Progenitor cell of endocrine pancreas (in vitro differentiated cells): ENCODE results near the gene GALNT8. TPM values are rescaled to one million over a fixed set of nuclear protein-coding genes. Genes with fewer than 3 reads are reported as not detected.

Experiments
- DNase-seq: peaks from one replicate; pipeline ENCODE4 v3.0.0; 2021; ENCODE audit warnings: low spot score; ENCODE audit not compliant: unreplicated experiment
- H3K27ac Mint-ChIP-seq: 2 replicates; pipeline ENCODE4 v1.8.0; 2021; ENCODE audit warnings: mild to moderate bottlenecking, moderate library complexity, mixed read lengths
- H3K27me3 Mint-ChIP-seq: 2 replicates; pipeline ENCODE4 v1.8.0; 2021; ENCODE audit warnings: mixed read lengths
- H3K36me3 Mint-ChIP-seq: 2 replicates; pipeline ENCODE4 v1.8.0; 2022; ENCODE audit warnings: mixed read lengths; ENCODE audit not compliant: insufficient read depth
- H3K4me1 Mint-ChIP-seq: 2 replicates; pipeline ENCODE4 v1.8.0; 2021; ENCODE audit warnings: low read depth, mixed read lengths
- H3K4me3 Mint-ChIP-seq: 2 replicates; pipeline ENCODE4 v1.8.0; 2021; ENCODE audit warnings: low read depth, mild to moderate bottlenecking, moderate library complexity, mixed read lengths
- H3K9me3 Mint-ChIP-seq: 2 replicates; pipeline ENCODE4 v1.8.0; 2021; ENCODE audit warnings: low read depth, mixed read lengths
- CTCF ChIP-seq: fragments of 200-600 bp; sonication (generic); IDR thresholded peaks from one replicate; pipeline ENCODE4 v1.5.0; 2021; ENCODE audit warnings: antibody characterized with exemption, mild to moderate bottlenecking; ENCODE audit not compliant: unreplicated experiment
- total RNA-seq: library from RNA; stranded (reverse); gene quantifications from 2 replicates; pipeline ENCODE4 v1.2.1, GENCODE V29; 2021

Gene GALNT8
- total RNA-seq, 1 donor from 2014 or later = 15.6 TPM

GRCh38 chr12:4766445-4766844 lies 46.2 kb downstream of the GALNT8 start:
- TF ChIP-seq CTCF = no peak
- H3K4me3 Mint-ChIP-seq = no peak overlapping the region
- H3K27me3 Mint-ChIP-seq = no peaks in the 10 kb centered on the region
- DNase-seq = no peak
- no peak overlapping the region for H3K27ac Mint-ChIP-seq
- no peaks in the 10 kb centered on the region for H3K4me1 Mint-ChIP-seq
- H3K9me3 Mint-ChIP-seq = no peaks in the 10 kb centered on the region
- no peaks in the 10 kb centered on the region for H3K36me3 Mint-ChIP-seq

DNA sequence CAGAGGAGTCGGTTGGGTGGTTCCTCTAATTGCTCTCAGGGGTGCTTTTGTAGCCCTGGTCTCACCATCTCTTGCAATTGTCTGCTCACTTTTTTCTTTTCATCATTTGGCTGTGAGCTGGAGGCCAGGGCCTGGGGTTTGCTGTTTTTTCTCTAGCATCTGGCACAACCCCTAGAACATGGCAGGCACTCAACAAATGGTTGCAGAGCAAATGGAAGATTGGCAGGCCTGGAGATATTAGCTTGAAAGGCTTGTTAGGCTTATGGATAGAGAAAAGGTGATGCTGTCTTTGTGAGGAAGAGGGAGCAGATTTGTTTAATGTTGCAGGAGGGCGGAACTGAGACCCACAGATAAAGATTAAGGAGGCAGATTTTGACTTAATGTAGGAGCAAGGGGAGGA lies 47.0 kb downstream of the GALNT8 start:
- no peak for TF ChIP-seq CTCF

GRCh38 chr12:4768341-4768740 lies 48.1 kb downstream of the GALNT8 start:
- H3K27me3 Mint-ChIP-seq = no peaks in the 10 kb centered on the region
- H3K4me1 Mint-ChIP-seq = no peaks in the 10 kb centered on the region
- no peaks in the 10 kb centered on the region for H3K9me3 Mint-ChIP-seq
- DNase-seq = no peak
- H3K4me3 Mint-ChIP-seq = no peak overlapping the region
- no peak for TF ChIP-seq CTCF
- no peaks in the 10 kb centered on the region for H3K36me3 Mint-ChIP-seq
- H3K27ac Mint-ChIP-seq = no peak overlapping the region

More for the DNA sequence above, 47.0 kb downstream of the GALNT8 start:
- no peak for DNase-seq
- Mint-ChIP-seq H3K36me3 (no peaks in the 10 kb centered on the region), H3K9me3 (no peaks in the 10 kb centered on the region), H3K27me3 (no peaks in the 10 kb centered on the region), H3K27ac (no peak overlapping the region), H3K4me3 (no peak overlapping the region), H3K4me1 (no peaks in the 10 kb centered on the region)

- Mint-ChIP-seq H3K9me3 (no peaks in the 10 kb centered on the region), H3K4me1 (no peaks in the 10 kb centered on the region), H3K36me3 (no peaks in the 10 kb centered on the region), H3K27ac (no peak overlapping the region), H3K27me3 (no peaks in the 10 kb centered on the region), H3K4me3 (no peak overlapping the region)
- TF ChIP-seq CTCF = no peak
- no peak for DNase-seq
Observed at GRCh38 chr12:4769073-4769472, 48.9 kb downstream of the GALNT8 start.

DNA sequence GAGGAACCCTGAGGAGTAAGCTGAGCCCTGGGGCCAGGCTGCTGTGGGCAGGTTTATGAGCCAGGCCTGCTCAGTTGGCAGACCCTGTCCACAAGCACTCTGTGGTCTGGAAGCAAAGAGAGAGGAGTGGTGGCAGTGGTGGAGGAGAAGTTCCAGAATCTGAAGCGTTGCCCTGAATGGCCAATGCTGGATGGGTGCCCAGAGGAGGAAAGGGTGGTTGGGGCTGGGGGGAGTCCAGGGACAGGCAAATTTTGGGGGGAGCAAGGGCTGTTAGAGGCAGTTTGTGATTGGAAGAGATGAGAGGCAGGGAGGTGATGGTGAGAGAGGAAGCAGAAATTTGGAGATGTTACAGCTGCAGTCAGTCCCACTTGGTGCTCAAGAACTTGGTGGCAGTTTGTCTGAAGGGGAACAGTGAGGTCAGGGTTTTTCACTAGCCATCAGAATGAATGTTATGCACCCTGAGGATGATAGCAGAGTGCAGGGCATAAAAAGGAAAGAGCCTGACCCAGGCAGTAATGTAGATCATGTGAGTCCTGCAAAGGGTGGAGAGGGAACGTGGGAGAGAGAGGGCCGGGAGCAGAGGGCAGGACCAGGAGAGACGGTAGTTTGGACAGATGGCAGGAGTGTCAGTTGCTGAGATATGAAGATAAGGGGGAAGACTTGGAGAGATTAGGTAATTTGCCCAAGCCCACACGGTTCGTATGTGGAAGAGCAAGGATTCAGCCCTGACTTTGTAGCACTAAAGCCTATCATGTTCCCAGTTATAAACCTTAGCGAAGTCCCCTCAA lies 51.2 kb downstream of the GALNT8 start:
- H3K27ac Mint-ChIP-seq = no peak overlapping the region
- no peaks in the 10 kb centered on the region for H3K36me3 Mint-ChIP-seq
- H3K4me1 Mint-ChIP-seq = peaks cover 2% of the 10 kb centered on the region
- TF ChIP-seq CTCF = no peak
- no peak overlapping the region for H3K4me3 Mint-ChIP-seq
- H3K27me3 Mint-ChIP-seq = no peaks in the 10 kb centered on the region
- no peak for DNase-seq
- no peaks in the 10 kb centered on the region for H3K9me3 Mint-ChIP-seq
